ENCODE measurements around the gene JAKMIP3. TPM values are rescaled to one million over a fixed set of nuclear protein-coding genes. Genes with fewer than 3 reads are reported as not detected.

Gene JAKMIP3
- total RNA-seq, 4 donors from 2014 or later = 0.42 to 1.9 (median 0.87) TPM

DNA sequence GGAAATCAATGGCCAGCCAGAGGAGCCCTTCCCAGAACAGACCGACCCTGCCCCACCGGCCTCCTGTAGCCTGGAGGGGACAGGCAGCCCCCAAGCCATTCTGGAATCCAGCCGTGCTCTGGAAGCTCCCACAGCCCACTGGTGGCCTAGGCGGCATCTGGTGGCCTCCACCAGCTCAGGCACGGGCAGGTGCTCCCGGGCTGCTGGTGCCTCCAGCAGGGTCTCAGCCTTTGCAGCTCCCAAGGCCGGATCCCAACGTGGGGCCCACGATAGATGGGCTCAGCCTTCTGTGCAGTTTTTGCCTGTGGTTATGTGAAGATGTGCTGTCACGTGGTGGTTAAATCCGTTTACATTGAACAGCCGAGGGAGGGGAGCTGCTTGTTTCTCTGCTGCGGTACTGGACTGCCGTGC is 44.4 kb downstream of the JAKMIP3 start:
- TF ChIP-seq POLR2A (IDR thresholded peaks at IDR 0.05) (no peak), EP300 (IDR thresholded peaks at IDR 0.05) (no peak), POLR2AphosphoS5 (IDR thresholded peaks at IDR 0.05) (no peak)
- TF ChIP-seq, protein P1, sequence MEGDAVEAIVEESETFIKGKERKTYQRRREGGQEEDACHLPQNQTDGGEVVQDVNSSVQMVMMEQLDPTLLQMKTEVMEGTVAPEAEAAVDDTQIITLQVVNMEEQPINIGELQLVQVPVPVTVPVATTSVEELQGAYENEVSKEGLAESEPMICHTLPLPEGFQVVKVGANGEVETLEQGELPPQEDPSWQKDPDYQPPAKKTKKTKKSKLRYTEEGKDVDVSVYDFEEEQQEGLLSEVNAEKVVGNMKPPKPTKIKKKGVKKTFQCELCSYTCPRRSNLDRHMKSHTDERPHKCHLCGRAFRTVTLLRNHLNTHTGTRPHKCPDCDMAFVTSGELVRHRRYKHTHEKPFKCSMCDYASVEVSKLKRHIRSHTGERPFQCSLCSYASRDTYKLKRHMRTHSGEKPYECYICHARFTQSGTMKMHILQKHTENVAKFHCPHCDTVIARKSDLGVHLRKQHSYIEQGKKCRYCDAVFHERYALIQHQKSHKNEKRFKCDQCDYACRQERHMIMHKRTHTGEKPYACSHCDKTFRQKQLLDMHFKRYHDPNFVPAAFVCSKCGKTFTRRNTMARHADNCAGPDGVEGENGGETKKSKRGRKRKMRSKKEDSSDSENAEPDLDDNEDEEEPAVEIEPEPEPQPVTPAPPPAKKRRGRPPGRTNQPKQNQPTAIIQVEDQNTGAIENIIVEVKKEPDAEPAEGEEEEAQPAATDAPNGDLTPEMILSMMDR (IDR thresholded peaks at IDR 0.05) = no peak
- ATAC-seq = no peak
- peaks cover 0 to 10% of the 10 kb centered on the region in 2 donors for H3K36me3 ChIP-seq

GRCh38 chr10:132110713-132111112 is 45.0 kb downstream of the JAKMIP3 start:
- peaks cover 0 to 10% of the 10 kb centered on the region in 2 donors for H3K36me3 ChIP-seq
- H3K4me3 ChIP-seq = no peak overlapping the region
- no peaks in the 10 kb centered on the region for H3K27me3 ChIP-seq
- H3K27ac ChIP-seq = no peak overlapping the region
- ATAC-seq = no peak
- H3K4me1 ChIP-seq = peaks cover 0 to 4% (median 3%) of the 10 kb centered on the region in 3 donors
- TF ChIP-seq POLR2A (IDR thresholded peaks at IDR 0.05) (no peak), EP300 (IDR thresholded peaks at IDR 0.05) (no peak), POLR2AphosphoS5 (IDR thresholded peaks at IDR 0.05) (no peak)
- TF ChIP-seq, protein P1 (IDR thresholded peaks at IDR 0.05) = no peak
- WGBS, 2 donors (ENCODE audit: low coverage in 1 of 2) = 67% methylated on average over 9 of the region's 14 CpGs; no CpG with 5 or more reads in 1 of the 2 donors
- H3K9me3 ChIP-seq = no peaks in the 10 kb centered on the region

More for the DNA sequence above, 44.4 kb downstream of the JAKMIP3 start:
- Histone ChIP-seq H3K4me1 (peaks cover 0 to 4% (median 3%) of the 10 kb centered on the region in 3 donors), H3K9me3 (no peaks in the 10 kb centered on the region), H3K27me3 (no peaks in the 10 kb centered on the region), H3K27ac (no peak overlapping the region), H3K4me3 (no peak overlapping the region)
- WGBS, 2 donors (ENCODE audit: low coverage in 1 of 2) = 80% methylated on average over 1 of the region's 14 CpGs; no CpG with 5 or more reads in 1 of the 2 donors

- H3K36me3 ChIP-seq = peaks cover 0 to 10% of the 10 kb centered on the region in 2 donors
- TF ChIP-seq POLR2AphosphoS5 (IDR thresholded peaks at IDR 0.05) (no peak), EP300 (IDR thresholded peaks at IDR 0.05) (no peak), POLR2A (IDR thresholded peaks at IDR 0.05) (no peak)
- TF ChIP-seq, protein P1 (IDR thresholded peaks at IDR 0.05) = no peak
- peaks cover 0 to 4% (median 3%) of the 10 kb centered on the region in 3 donors for H3K4me1 ChIP-seq
- no peak overlapping the region for H3K27ac ChIP-seq
- no peak overlapping the region for H3K4me3 ChIP-seq
- whole genome bisulfite sequencing, 2 donors (ENCODE audit: low coverage in 1 of 2) = 85 to 95% methylated on average over 4 of the region's 14 CpGs
- ATAC-seq = no peak
- H3K9me3 ChIP-seq = no peaks in the 10 kb centered on the region
- H3K27me3 ChIP-seq = no peaks in the 10 kb centered on the region
Measured at GRCh38 chr10:132111121-132111731, 45.5 kb downstream of the JAKMIP3 start.

GRCh38 chr10:132111871-132112341 is 46.2 kb downstream of the JAKMIP3 start:
- no peak for TF ChIP-seq POLR2AphosphoS5 (IDR thresholded peaks at IDR 0.05)
- no peak for TF ChIP-seq POLR2A (IDR thresholded peaks at IDR 0.05)
- TF ChIP-seq, protein P1 (IDR thresholded peaks at IDR 0.05) = no peak
- no peak for TF ChIP-seq EP300 (IDR thresholded peaks at IDR 0.05)
- ATAC-seq = no peak
- peaks cover 0 to 10% of the 10 kb centered on the region in 2 donors for H3K36me3 ChIP-seq
- H3K4me1 ChIP-seq = peaks cover 0 to 4% (median 3%) of the 10 kb centered on the region in 3 donors
- H3K27ac ChIP-seq = no peak overlapping the region
- 83 to 89% methylated on average over 8 to 14 of the region's 20 CpGs for WGBS, 2 donors (ENCODE audit: low coverage in 1 of 2)
- no peak overlapping the region for H3K4me3 ChIP-seq
- no peaks in the 10 kb centered on the region for H3K27me3 ChIP-seq
- no peaks in the 10 kb centered on the region for H3K9me3 ChIP-seq

- H3K27ac ChIP-seq = no peak overlapping the region
- no peak for ATAC-seq
- 92% methylated on average over 4 of the region's 10 CpGs; no CpG with 5 or more reads in 1 of the 2 donors for WGBS, 2 donors (ENCODE audit: low coverage in 1 of 2)
- no peaks in the 10 kb centered on the region for H3K9me3 ChIP-seq
- H3K4me3 ChIP-seq = no peak overlapping the region
- TF ChIP-seq, protein P1 (IDR thresholded peaks at IDR 0.05) = no peak
- no peak for TF ChIP-seq EP300 (IDR thresholded peaks at IDR 0.05)
- no peak for TF ChIP-seq POLR2AphosphoS5 (IDR thresholded peaks at IDR 0.05)
- no peak for TF ChIP-seq POLR2A (IDR thresholded peaks at IDR 0.05)
- peaks cover 0 to 12% of the 10 kb centered on the region in 2 donors for H3K36me3 ChIP-seq
- no peaks in the 10 kb centered on the region for H3K27me3 ChIP-seq
- peaks cover 0 to 4% (median 3%) of the 10 kb centered on the region in 3 donors for H3K4me1 ChIP-seq
Measured at GRCh38 chr10:132112611-132113010, 46.9 kb downstream of the JAKMIP3 start.
